22Rv1 (cell line): ENCODE measurements around the gene LRRC10B.

Experiments
- H3K27ac ChIP-seq: fragments of 450-650 bp; 2 replicates; pipeline ENCODE4 v1.5.1; 2017
- CTCF ChIP-seq: fragments of 450-650 bp; IDR thresholded peaks from 2 replicates; pipeline ENCODE4 v1.5.1; 2017; ENCODE audit warnings: mild to moderate bottlenecking
- ZFX ChIP-seq: fragments of 450-650 bp; IDR thresholded peaks from 2 replicates; pipeline ENCODE4 v1.6.1; 2017; ENCODE audit warnings: antibody characterized with exemption, borderline replicate concordance

The LRRC10B gene

GRCh38 chr11:61480261-61480993, 28.1 kb upstream of the LRRC10B start:
- H3K27ac ChIP-seq: no peak overlapping the region
- TF ChIP-seq ZFX (no peak), CTCF (no peak)

- no peak for TF ChIP-seq ZFX
- no peak for TF ChIP-seq CTCF
- H3K27ac ChIP-seq: no peak overlapping the region
Observed at GRCh38 chr11:61480994-61481335, 27.6 kb upstream of the LRRC10B start.

- TF ChIP-seq CTCF: no peak
- no peak for TF ChIP-seq ZFX
- no peak overlapping the region for H3K27ac ChIP-seq
Observed at GRCh38 chr11:61481806-61482205, 26.7 kb upstream of the LRRC10B start.

GRCh38 chr11:61482513-61482912, 26.0 kb upstream of the LRRC10B start:
- peak; percentile 87 for TF ChIP-seq CTCF
- no peak for TF ChIP-seq ZFX
- no peak overlapping the region for H3K27ac ChIP-seq

- H3K27ac ChIP-seq: no peak overlapping the region
- TF ChIP-seq ZFX (no peak), CTCF (no peak)
Observed at GRCh38 chr11:61484541-61484940, 24.0 kb upstream of the LRRC10B start.

GRCh38 chr11:61485080-61485479, 23.5 kb upstream of the LRRC10B start:
- no peak for TF ChIP-seq CTCF
- no peak for TF ChIP-seq ZFX
- no peak overlapping the region for H3K27ac ChIP-seq

- H3K27ac ChIP-seq: no peak overlapping the region
- TF ChIP-seq CTCF (no peak), ZFX (no peak)
Observed at GRCh38 chr11:61486011-61486620, 22.4 kb upstream of the LRRC10B start.
